ENCODE data around the gene EXOC1L. TPM values are rescaled to one million over a fixed set of nuclear protein-coding genes. Genes with fewer than 3 reads are reported as not detected.

EXOC1L gene, protein sequence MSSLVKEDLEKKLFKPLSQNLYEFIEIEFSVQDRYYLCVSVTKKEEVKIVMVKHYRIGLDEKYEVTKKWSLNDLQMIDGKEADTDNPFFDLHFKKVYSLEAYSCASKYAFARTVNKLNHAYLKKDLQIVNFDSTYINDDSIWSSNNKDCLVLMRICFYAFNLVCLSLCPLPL
- not detected for total RNA-seq

DNA sequence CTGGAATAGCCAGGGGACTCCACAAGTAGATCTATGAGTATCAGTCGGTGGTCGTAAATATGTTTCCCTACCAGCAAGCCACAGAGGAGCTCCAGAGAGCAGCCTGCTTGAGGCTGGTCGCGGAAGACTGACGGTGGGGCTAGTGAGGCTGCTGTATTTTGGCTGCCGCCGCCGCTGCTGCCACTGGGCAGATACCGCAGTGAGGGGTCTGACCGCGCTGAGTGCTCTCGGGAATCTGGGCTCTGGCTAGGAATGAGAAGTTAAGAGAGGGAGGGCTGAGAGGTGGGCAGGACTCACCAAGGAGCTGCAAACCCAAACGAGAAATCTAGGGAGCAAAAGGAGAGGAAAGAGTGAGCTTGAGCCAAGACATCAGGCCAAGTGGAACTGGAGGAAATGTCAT lies at the start of gene EXOC1L:
Gene EXOC1L, plus strand, starts transcription at position 157 of the 400 bp plus-strand sequence. Its CDS starts 237 bp downstream, at position 394.
- WGBS, 2 donors: 7 to 11% methylated on average over 13 of the region's 13 CpGs
- intact Hi-C loops (cut with DNase I; ENCODE audit: low total_unique reads): no loop called here
- H3K4me3 ChIP-seq (ENCODE audit: low read depth, poor library complexity, severe bottlenecking): no peak within 1 kb of the TSS
- TF ChIP-seq CTCF (IDR thresholded peaks at IDR 0.05) (no peak), POLR2A (IDR thresholded peaks at IDR 0.05) (no peak)
- DNase-seq (ENCODE audit: low spot score in 2 of 2): no peak

DNA sequence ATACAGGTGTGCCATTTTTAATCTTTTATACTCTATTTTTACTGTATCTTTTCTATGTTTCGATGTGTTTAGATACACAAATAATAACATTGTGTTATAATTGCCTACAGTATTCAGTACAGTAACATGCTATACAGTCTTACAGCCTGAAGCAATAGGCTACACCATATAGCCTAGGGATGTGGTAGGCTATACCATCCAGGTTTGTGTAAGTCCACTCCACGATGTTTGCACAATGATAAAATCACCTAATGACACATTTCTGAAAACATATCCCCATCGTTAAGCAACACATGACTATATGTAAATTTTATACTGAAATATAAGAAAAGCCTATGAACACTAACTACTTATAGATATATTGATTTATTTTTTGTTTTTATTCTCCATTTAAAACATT lies 48.9 kb upstream of the EXOC1L start:
- WGBS, 2 donors: 79 to 86% methylated on average over 3 of the region's 3 CpGs
- TF ChIP-seq POLR2A (IDR thresholded peaks at IDR 0.05) (no peak), CTCF (IDR thresholded peaks at IDR 0.05) (no peak)
- no peak for DNase-seq (ENCODE audit: low spot score in 2 of 2)

GRCh38 chr4:55781341-55781740 lies 38.2 kb upstream of the EXOC1L start:
- TF ChIP-seq POLR2A (IDR thresholded peaks at IDR 0.05): no peak
- intact Hi-C loops (cut with DNase I; ENCODE audit: low total_unique reads): no loop called here
- DNase-seq (ENCODE audit: low spot score in 2 of 2): no peak
- 87 to 98% methylated on average over 2 of the region's 2 CpGs for WGBS, 2 donors
- H3K4me3 ChIP-seq (ENCODE audit: low read depth, poor library complexity, severe bottlenecking): no peak overlapping the region

More for the DNA sequence above, 48.9 kb upstream of the EXOC1L start:
- no peak overlapping the region for H3K4me3 ChIP-seq (ENCODE audit: low read depth, poor library complexity, severe bottlenecking)
- intact Hi-C loops (cut with DNase I; ENCODE audit: low total_unique reads): no loop called here

DNA sequence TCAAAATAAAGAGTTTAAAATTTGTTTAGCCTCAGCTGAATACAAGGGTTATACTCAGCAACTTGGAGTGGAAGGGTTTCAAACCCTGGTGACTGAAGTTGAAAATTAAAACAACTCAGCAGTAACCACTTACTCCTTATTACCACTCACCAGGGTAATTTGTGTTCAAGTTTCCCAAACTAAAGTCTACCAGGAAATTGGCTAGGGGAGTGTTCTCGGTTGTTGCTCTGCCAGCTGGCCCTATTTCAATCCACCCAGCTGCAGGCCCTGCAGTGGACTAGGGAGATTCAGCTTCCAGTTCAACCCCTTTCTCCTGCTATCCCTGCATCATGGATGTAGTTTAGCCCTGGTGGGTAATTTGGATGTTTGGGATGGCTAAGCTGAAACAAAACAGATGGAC lies 37.8 kb upstream of the EXOC1L start:
- no peak for TF ChIP-seq POLR2A (IDR thresholded peaks at IDR 0.05)
- no peak for TF ChIP-seq CTCF (IDR thresholded peaks at IDR 0.05)
- intact Hi-C loops (cut with DNase I; ENCODE audit: low total_unique reads): no loop called here
- WGBS, 2 donors: 33 to 35% methylated on average over 1 of the region's 1 CpG
- no peak overlapping the region for H3K4me3 ChIP-seq (ENCODE audit: low read depth, poor library complexity, severe bottlenecking)
- DNase-seq (ENCODE audit: low spot score in 2 of 2): no peak

- 24 to 35% methylated on average over 1 of the region's 1 CpG for WGBS, 2 donors
- no peak for TF ChIP-seq CTCF (IDR thresholded peaks at IDR 0.05)
- no peak for TF ChIP-seq POLR2A (IDR thresholded peaks at IDR 0.05)
- H3K4me3 ChIP-seq (ENCODE audit: low read depth, poor library complexity, severe bottlenecking): no peak overlapping the region
- DNase-seq (ENCODE audit: low spot score in 2 of 2): no peak
- intact Hi-C loops (cut with DNase I; ENCODE audit: low total_unique reads): no loop called here
Observed at GRCh38 chr4:55783584-55783983, 36.0 kb upstream of the EXOC1L start.

- 57 to 60% methylated on average over 4 of the region's 4 CpGs for WGBS, 2 donors
- no peak overlapping the region for H3K4me3 ChIP-seq (ENCODE audit: low read depth, poor library complexity, severe bottlenecking)
- no peak for TF ChIP-seq CTCF (IDR thresholded peaks at IDR 0.05)
- no peak for TF ChIP-seq POLR2A (IDR thresholded peaks at IDR 0.05)
- DNase-seq (ENCODE audit: low spot score in 2 of 2): no peak
- intact Hi-C loops (cut with DNase I; ENCODE audit: low total_unique reads): no loop called here
Observed at GRCh38 chr4:55784747-55785146, 34.8 kb upstream of the EXOC1L start.
